IgD-negative memory B cell (primary cell): ENCODE results near the gene STPG2. TPM values are rescaled to one million over a fixed set of nuclear protein-coding genes. Genes with fewer than 3 reads are reported as not detected.

Experiments used
- H3K27ac Mint-ChIP-seq, 3 donors: one replicate each; pipeline ENCODE4 v1.8.0; 2020 to 2022; ENCODE audit warnings: mild to moderate bottlenecking in 3 of 3, mixed read lengths in 3 of 3, moderate library complexity in 1 of 3
- H3K27me3 Mint-ChIP-seq: one replicate; pipeline ENCODE4 v1.8.0; 2021; ENCODE audit warnings: mixed read lengths
- H3K36me3 Mint-ChIP-seq: one replicate; pipeline ENCODE4 v1.8.0; 2020; ENCODE audit warnings: mild to moderate bottlenecking, mixed read lengths
- H3K4me1 Mint-ChIP-seq, 3 donors: one replicate each; pipeline ENCODE4 v1.8.0; 2020 to 2022; ENCODE audit warnings: mixed read lengths in 3 of 3, mild to moderate bottlenecking in 1 of 3
- H3K4me3 Mint-ChIP-seq, 4 donors: one replicate each; pipeline ENCODE4 v1.8.0; 2020 to 2022; ENCODE audit warnings: mild to moderate bottlenecking in 4 of 4, mixed read lengths in 4 of 4, moderate library complexity in 3 of 4
- H3K9me3 Mint-ChIP-seq, 3 donors: one replicate each; pipeline ENCODE4 v1.8.0; 2020 to 2021; ENCODE audit warnings: mixed read lengths in 3 of 3, mild to moderate bottlenecking in 1 of 3
- polyA plus RNA-seq: library from polyadenylated mRNA; unstranded; fragments of 300-500 nt; fragmentation: Illumina TruSeq; gene quantifications from one replicate; pipeline ENCODE4 v1.2.3, GENCODE V29; 2021

The STPG2 gene
- polyA plus RNA-seq, 1 donor from 2014 or later = 0.18 TPM

- Mint-ChIP-seq H3K27ac (no peak overlapping the region), H3K4me1 (peaks cover 0 to 2% (median 0%) of the 10 kb centered on the region in 3 donors), H3K27me3 (no peaks in the 10 kb centered on the region), H3K4me3 (no peak overlapping the region), H3K36me3 (no peaks in the 10 kb centered on the region), H3K9me3 (peaks cover 0 to 19% (median 4%) of the 10 kb centered on the region in 3 donors)
Observed at GRCh38 chr4:98027827-98028226, 115.4 kb downstream of the STPG2 start.

GRCh38 chr4:98026362-98026761, 116.9 kb downstream of the STPG2 start:
- no peak overlapping the region for H3K4me3 Mint-ChIP-seq

DNA sequence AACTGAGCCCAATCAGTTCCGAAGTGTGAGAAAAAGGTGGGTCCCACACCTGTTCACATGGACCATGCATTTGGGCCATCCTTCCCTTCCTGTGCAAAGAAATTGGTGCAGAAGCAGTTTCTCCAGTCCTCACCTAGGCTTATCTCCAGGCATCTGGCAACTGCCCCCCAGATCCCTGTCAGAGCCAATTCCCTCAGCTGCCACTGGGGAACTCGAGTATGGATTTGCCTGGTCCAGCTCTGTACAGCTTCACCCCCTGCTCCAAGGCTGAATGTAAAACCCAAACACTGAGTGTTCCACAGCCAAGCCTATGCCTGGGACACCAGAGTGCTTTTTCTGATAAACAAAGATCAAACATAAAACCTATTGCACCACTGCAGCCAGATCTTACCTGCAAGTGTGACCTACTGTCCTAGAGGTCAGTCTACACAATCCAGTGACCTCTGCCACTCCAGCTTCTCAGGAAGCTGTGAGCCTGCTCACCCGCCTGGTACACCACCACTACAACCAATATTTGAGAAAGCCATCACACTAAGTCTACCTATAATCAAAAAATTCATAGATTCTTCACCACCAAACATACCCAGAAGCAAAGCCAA, 136.4 kb downstream of the STPG2 start:
- Mint-ChIP-seq H3K36me3 (peaks cover 3% of the 10 kb centered on the region), H3K27me3 (no peaks in the 10 kb centered on the region), H3K9me3 (peaks cover 6 to 31% (median 9%) of the 10 kb centered on the region in 3 donors), H3K4me1 (no peaks in the 10 kb centered on the region), H3K27ac (no peak overlapping the region), H3K4me3 (no peak overlapping the region)

More at GRCh38 chr4:98026362-98026761, 116.9 kb downstream of the STPG2 start:
- H3K9me3 Mint-ChIP-seq = peaks cover 0 to 17% (median 4%) of the 10 kb centered on the region in 3 donors
- H3K27me3 Mint-ChIP-seq = no peaks in the 10 kb centered on the region
- H3K36me3 Mint-ChIP-seq = no peaks in the 10 kb centered on the region
- H3K4me1 Mint-ChIP-seq = peaks cover 0 to 2% (median 0%) of the 10 kb centered on the region in 3 donors
- no peak overlapping the region for H3K27ac Mint-ChIP-seq

GRCh38 chr4:98006060-98006459, 137.2 kb downstream of the STPG2 start:
- Mint-ChIP-seq H3K36me3 (peaks cover 3% of the 10 kb centered on the region), H3K27ac (no peak overlapping the region), H3K4me1 (no peaks in the 10 kb centered on the region), H3K9me3 (peaks cover 2 to 30% (median 9%) of the 10 kb centered on the region in 3 donors), H3K4me3 (no peak overlapping the region), H3K27me3 (no peaks in the 10 kb centered on the region)

DNA sequence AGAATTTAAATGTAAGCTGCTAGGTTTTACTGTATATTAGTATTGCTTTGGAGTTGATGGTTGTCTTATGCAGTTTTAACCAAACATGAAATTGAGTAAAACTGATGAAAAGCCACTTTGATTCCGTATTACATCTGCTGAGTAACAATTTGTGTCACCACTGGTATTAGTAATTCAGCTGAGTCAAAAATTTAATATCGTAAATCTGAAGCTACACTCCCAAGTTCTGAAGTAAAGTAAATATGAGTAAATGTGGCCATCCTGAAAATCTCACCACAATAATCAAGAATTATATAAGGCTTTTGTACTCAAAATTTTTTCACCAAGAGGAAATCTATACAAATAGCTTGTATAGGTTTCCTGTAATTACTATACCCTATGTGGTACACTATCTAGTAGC, 142.3 kb downstream of the STPG2 start:
- Mint-ChIP-seq H3K9me3 (peaks cover 3 to 12% (median 6%) of the 10 kb centered on the region in 3 donors), H3K27ac (no peak overlapping the region), H3K36me3 (no peaks in the 10 kb centered on the region), H3K4me1 (no peaks in the 10 kb centered on the region), H3K27me3 (no peaks in the 10 kb centered on the region), H3K4me3 (no peak overlapping the region)

- Mint-ChIP-seq H3K36me3 (no peaks in the 10 kb centered on the region), H3K4me1 (no peaks in the 10 kb centered on the region), H3K9me3 (peaks cover 3 to 19% (median 14%) of the 10 kb centered on the region in 3 donors), H3K27ac (no peak overlapping the region), H3K4me3 (no peak overlapping the region), H3K27me3 (no peaks in the 10 kb centered on the region)
Observed at GRCh38 chr4:97998203-97998602, 145.1 kb downstream of the STPG2 start.

- Mint-ChIP-seq H3K27me3 (no peaks in the 10 kb centered on the region), H3K4me3 (no peak overlapping the region), H3K4me1 (no peaks in the 10 kb centered on the region), H3K36me3 (peaks cover 1% of the 10 kb centered on the region), H3K27ac (no peak overlapping the region), H3K9me3 (peaks cover 8 to 26% (median 19%) of the 10 kb centered on the region in 3 donors)
Observed at GRCh38 chr4:97994765-97995465, 148.4 kb downstream of the STPG2 start.

DNA sequence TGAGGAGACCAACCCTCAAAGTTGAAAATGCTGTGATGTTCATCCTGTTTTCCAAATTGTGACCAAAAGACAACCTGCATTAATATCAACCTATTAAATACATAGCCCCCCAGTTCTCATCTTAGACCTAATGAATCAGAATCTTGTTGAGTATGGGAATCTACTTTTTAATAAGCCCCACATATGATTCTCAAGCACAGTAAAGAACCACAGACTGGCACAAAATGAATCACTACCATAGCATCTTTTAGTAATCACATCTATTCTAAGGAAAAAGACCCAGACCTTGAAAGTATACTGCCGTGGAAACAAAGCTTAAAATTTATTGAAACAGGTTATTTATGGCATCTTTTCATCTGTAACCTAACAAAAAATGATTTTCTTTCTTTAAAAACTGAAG, 152.9 kb downstream of the STPG2 start:
- H3K4me3 Mint-ChIP-seq = no peak overlapping the region
- H3K9me3 Mint-ChIP-seq = peaks cover 4 to 13% (median 13%) of the 10 kb centered on the region in 3 donors
- no peak overlapping the region for H3K27ac Mint-ChIP-seq

DNA sequence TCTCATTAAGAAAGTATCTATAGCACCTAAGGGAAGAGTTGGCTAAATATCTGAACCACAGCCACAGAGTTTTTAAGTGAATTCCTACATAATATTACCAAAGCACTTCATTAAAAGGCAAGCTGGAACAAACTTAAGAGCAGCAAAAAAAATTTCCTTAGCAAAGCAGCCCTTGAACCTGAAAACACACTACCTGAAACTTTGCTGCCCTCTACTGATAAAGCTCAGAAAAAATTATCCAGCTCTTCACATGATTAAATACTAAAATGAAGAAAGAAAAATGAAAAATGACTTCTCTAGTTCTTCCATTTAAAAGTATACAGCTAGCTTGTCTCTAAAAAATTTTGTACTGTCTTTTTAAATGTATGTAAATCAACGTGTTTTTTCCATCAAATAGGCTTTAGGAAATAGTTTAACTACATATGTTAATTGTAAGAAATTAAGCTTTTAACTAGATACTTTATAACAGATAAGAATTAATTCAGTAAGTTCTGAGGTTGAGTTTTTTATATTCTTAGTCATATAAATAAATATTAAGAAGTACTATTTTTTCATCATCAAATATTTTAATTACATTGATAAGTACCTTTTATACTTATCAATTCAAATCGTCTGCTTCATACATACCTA, 156.1 kb downstream of the STPG2 start:
- H3K4me3 Mint-ChIP-seq = no peak overlapping the region
- H3K27me3 Mint-ChIP-seq = no peaks in the 10 kb centered on the region
- peaks cover 3 to 5% (median 4%) of the 10 kb centered on the region in 3 donors for H3K9me3 Mint-ChIP-seq
- H3K4me1 Mint-ChIP-seq = no peaks in the 10 kb centered on the region
- H3K36me3 Mint-ChIP-seq = peaks cover 1% of the 10 kb centered on the region
- H3K27ac Mint-ChIP-seq = no peak overlapping the region

More for the DNA sequence above, 152.9 kb downstream of the STPG2 start:
- Mint-ChIP-seq H3K36me3 (peaks cover 1% of the 10 kb centered on the region), H3K4me1 (no peaks in the 10 kb centered on the region), H3K27me3 (no peaks in the 10 kb centered on the region)

DNA sequence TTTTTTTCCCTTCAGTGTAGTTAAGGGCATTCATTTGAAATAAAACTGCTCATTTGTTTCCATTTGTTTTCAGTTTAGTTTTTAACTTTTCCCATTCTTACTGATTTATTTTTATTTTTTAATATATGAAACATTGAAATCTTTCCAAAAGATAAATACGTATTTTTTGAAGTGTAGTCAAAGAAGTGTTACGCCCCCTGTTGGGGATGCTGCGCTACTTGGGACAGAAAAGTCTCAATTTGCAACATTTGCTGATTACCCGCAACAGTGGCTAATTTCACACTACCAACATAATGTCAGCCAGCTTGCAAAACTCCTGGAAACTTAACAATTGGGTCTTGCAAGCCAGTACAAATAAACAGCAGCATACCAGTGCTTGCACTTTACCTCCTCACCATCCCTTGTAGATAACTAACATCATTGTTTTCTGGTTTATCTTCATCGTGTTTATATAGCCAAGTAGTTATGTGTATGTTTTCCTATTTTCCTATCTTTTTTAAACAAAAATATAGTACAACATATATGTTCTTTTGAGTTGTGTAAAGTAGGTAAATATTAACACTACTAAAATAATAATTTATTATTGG, 158.6 kb downstream of the STPG2 start:
- Mint-ChIP-seq H3K4me1 (no peaks in the 10 kb centered on the region), H3K27ac (no peak overlapping the region), H3K36me3 (no peaks in the 10 kb centered on the region), H3K4me3 (no peak overlapping the region), H3K9me3 (no peaks in the 10 kb centered on the region), H3K27me3 (no peaks in the 10 kb centered on the region)

DNA sequence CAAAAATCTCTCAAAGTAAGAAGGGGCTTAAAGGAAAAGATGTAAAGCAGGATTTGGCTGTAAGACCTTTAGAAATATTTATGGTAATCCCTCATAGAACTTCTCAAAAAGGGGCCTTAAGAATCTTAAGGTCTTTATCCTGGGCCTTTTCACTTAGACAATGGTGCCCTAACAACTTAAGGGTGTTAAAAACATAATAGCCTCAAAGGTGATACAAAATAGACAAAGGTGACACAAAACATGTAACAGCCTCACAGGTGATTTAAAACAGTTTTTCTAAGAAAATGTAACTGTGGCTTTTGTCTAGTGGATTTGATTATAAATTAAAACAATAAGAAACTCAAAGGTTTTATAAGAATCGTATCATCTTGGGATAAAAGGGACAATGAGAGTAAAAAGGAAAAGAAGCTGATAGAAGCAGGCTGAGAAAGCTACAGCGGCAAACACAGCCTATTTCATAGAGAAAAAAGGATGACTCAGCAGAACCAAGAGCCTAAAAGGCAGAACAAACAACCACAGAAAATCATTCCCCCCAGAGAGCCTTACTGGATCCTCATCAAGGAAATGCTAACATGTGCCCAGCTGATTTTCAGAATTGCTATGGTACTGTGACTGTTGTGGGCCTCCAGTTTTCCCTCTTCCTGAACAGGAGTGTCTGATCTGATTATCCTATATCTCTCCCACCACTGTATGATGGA, 164.3 kb downstream of the STPG2 start:
- no peaks in the 10 kb centered on the region for H3K36me3 Mint-ChIP-seq
- H3K27ac Mint-ChIP-seq = no peak overlapping the region
- no peak overlapping the region for H3K4me3 Mint-ChIP-seq
- peaks cover 0 to 5% (median 3%) of the 10 kb centered on the region in 3 donors for H3K9me3 Mint-ChIP-seq
- H3K27me3 Mint-ChIP-seq = no peaks in the 10 kb centered on the region
- no peaks in the 10 kb centered on the region for H3K4me1 Mint-ChIP-seq

DNA sequence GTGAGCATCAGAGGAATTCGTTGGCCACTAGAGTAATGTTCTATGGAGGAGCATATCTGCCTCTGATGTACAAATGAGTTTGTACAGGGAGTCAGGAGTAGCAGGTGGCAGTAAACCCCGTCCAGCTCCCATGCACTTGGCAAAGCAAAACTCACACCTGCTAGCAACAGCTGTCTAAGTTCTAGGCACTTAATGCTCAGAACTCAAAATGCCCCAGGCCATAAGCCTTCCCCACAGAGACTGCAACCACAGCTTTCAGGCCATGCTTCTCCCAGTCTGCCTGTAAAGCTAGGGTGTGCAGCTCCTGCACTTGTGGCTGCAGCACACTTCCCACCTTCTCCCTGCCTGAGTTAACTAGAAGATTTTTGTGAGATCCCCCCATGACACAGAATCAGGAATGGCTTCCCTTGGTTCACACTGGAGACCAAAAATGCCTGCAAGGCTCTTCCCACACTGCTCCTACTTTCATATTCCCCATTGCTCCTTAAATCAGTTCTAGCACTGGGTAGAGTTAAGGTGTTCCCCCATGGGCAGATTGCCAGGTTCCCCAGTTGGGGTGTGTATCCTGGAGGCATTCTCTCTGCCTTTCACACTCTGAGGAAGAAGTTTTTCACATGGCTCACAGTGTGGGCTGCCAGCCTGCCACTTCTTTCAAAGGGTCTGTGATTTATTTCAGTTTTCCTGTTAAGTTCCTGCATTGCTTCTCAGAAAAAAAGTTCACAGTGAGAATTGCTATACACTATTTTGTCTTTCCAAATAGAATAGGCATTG, 189.9 kb downstream of the STPG2 start:
- no peak overlapping the region for H3K27ac Mint-ChIP-seq
- H3K27me3 Mint-ChIP-seq = no peaks in the 10 kb centered on the region
- H3K9me3 Mint-ChIP-seq = peaks cover 3 to 4% (median 4%) of the 10 kb centered on the region in 3 donors
- peak overlapping the region in 1 of 4 donors; percentile 27 for H3K4me3 Mint-ChIP-seq
- H3K36me3 Mint-ChIP-seq = no peaks in the 10 kb centered on the region
- H3K4me1 Mint-ChIP-seq = no peaks in the 10 kb centered on the region

DNA sequence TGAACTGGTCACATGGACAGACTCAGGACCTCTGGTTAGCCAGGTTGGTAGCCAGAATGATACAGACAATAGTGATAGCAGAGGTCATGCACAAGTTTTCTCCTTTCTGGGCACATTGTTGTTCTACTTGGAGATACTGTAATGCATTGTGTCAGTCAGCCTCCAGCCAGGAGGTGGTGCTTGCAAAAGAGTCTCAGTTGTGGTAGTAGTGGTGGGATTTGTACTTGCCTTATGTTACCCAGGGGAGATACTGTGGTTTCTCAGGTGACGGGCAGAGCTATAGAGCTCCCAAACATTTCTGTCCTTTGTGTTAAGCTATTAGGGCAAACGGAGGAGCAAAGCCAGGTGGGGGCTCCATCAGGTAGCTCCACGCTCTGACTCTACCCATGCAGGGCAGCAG, 190.5 kb downstream of the STPG2 start:
- Mint-ChIP-seq H3K4me1 (no peaks in the 10 kb centered on the region), H3K9me3 (peaks cover 3 to 4% (median 4%) of the 10 kb centered on the region in 3 donors), H3K36me3 (no peaks in the 10 kb centered on the region), H3K4me3 (no peak overlapping the region), H3K27me3 (no peaks in the 10 kb centered on the region), H3K27ac (no peak overlapping the region)

GRCh38 chr4:97950836-97951235, 192.4 kb downstream of the STPG2 start:
- Mint-ChIP-seq H3K27me3 (no peaks in the 10 kb centered on the region), H3K4me1 (no peaks in the 10 kb centered on the region), H3K27ac (no peak overlapping the region), H3K4me3 (no peak overlapping the region), H3K36me3 (no peaks in the 10 kb centered on the region), H3K9me3 (peaks cover 0 to 5% (median 4%) of the 10 kb centered on the region in 3 donors)
